Hepatocyte (in vitro differentiated cells): Measurements from ENCODE around the gene HOXD11. TPM values are rescaled to one million over a fixed set of nuclear protein-coding genes. Genes with fewer than 3 reads are reported as not detected.

Source experiments
- DNase-seq: peaks from one replicate; pipeline ENCODE4 v3.0.0-alpha.2; 2016; ENCODE audit warnings: low spot score
- H2AFZ ChIP-seq: fragments of 200-600 bp; sonication (generic); 2 replicates; pipeline ENCODE4 v1.6.0; 2016; ENCODE audit warnings: antibody characterized with exemption, mild to moderate bottlenecking
- H3K27ac ChIP-seq: fragments of 200-600 bp; sonication (generic); 2 replicates; pipeline ENCODE4 v1.5.1; 2016; ENCODE audit warnings: mild to moderate bottlenecking
- H3K27me3 ChIP-seq: fragments of 200-600 bp; sonication (generic); 2 replicates; pipeline ENCODE4 v1.6.1; 2016
- H3K36me3 ChIP-seq: fragments of 200-600 bp; sonication (generic); replicated peaks from 2 replicates; pipeline ENCODE4 v1.5.1; 2016; ENCODE audit warnings: low read depth; ENCODE audit not compliant: insufficient read depth
- H3K4me1 ChIP-seq: fragments of 200-600 bp; sonication (generic); 2 replicates; pipeline ENCODE4 v1.5.1; 2016; ENCODE audit warnings: mild to moderate bottlenecking, moderate library complexity; ENCODE audit not compliant: insufficient read depth
- H3K4me2 ChIP-seq: fragments of 200-600 bp; sonication (generic); 2 replicates; pipeline ENCODE4 v1.6.0; 2016
- H3K4me3 ChIP-seq: fragments of 200-600 bp; sonication (generic); 2 replicates; pipeline ENCODE4 v1.5.1; 2016; ENCODE audit warnings: mild to moderate bottlenecking
- H3K79me2 ChIP-seq: fragments of 200-600 bp; sonication (generic); 2 replicates; pipeline ENCODE4 v1.6.0; 2017; ENCODE audit warnings: mild to moderate bottlenecking
- H3K9me2 ChIP-seq: fragments of 200-600 bp; sonication (generic); replicated peaks from 2 replicates; pipeline ENCODE4 v1.6.0; 2017; ENCODE audit warnings: mild to moderate bottlenecking; ENCODE audit not compliant: insufficient read depth
- H3K9me3 ChIP-seq: fragments of 200-600 bp; sonication (generic); 2 replicates; pipeline ENCODE4 v1.5.1; 2016; ENCODE audit warnings: low read depth, mild to moderate bottlenecking
- H4K20me1 ChIP-seq: fragments of 200-600 bp; sonication (generic); 2 replicates; pipeline ENCODE4 v1.6.0; 2016; ENCODE audit warnings: mild to moderate bottlenecking; ENCODE audit not compliant: insufficient read depth, poor library complexity, severe bottlenecking
- CTCF ChIP-seq: fragments of 200-600 bp; sonication (generic); IDR thresholded peaks from 2 replicates; pipeline ENCODE4 v1.5.1; 2016; ENCODE audit warnings: antibody characterized with exemption, mild to moderate bottlenecking; ENCODE audit not compliant: poor library complexity
- EZH2 ChIP-seq: fragments of 200-600 bp; sonication (generic); IDR thresholded peaks from 2 replicates; pipeline ENCODE4 v1.6.1; 2016; ENCODE audit warnings: antibody characterized with exemption, mild to moderate bottlenecking, borderline replicate concordance
- EZH2phosphoT487 ChIP-seq: fragments of 200-600 bp; sonication (generic); IDR thresholded peaks from one replicate; pipeline ENCODE4 v1.6.1; 2018; ENCODE audit warnings: antibody characterized with exemption, mild to moderate bottlenecking, low read depth, moderate library complexity; ENCODE audit not compliant: unreplicated experiment, severe bottlenecking
- WGBS: methylation state at CpG from one replicate; pipeline ENCODE4 v1.1.6; 2016; ENCODE audit warnings: low lambda C conversion rate; ENCODE audit errors: missing lambda C conversion rate; 5-methylcytosine and 5-hydroxymethylcytosine counted together
- polyA plus RNA-seq: library from polyadenylated mRNA; unstranded; fragments of >200 nt; fragmentation: Nextera tagmentation; extraction: Ambion mirVana; gene quantifications from 2 replicates; pipeline ENCODE4 v1.2.1, GENCODE V29; 2016
- total RNA-seq: library from RNA; depleted of rRNA; stranded (reverse); fragments of >200 nt; gene quantifications from 2 replicates; pipeline ENCODE4 v1.2.3, GENCODE V29; 2014

HOXD11 gene
- total and polyA plus RNA-seq, 2 experiments from 2014 or later: 6.3 to 9.9 TPM

- no peaks in the 10 kb centered on the region for H3K36me3 ChIP-seq
- TF ChIP-seq EZH2: no peak
- no peak for TF ChIP-seq CTCF
- H2AFZ ChIP-seq: no peak overlapping the region
- no peaks in the 10 kb centered on the region for H4K20me1 ChIP-seq
- whole genome bisulfite sequencing: 21% methylated on average over 7 of the region's 7 CpGs
- H3K79me2 ChIP-seq: peaks cover 59% of the 10 kb centered on the region
- H3K9me2 ChIP-seq: no peaks in the 10 kb centered on the region
- H3K9me3 ChIP-seq: no peaks in the 10 kb centered on the region
- peak overlapping the region; percentile 93 for H3K27ac ChIP-seq
- H3K4me2 ChIP-seq: peak overlapping the region; percentile 91
- H3K4me3 ChIP-seq: peak overlapping the region; percentile 17
- no peak for DNase-seq
- H3K4me1 ChIP-seq: no peaks in the 10 kb centered on the region
- peaks cover 96% of the 10 kb centered on the region for H3K27me3 ChIP-seq
Observed at GRCh38 chr2:176103194-176103593, 3.9 kb upstream of the HOXD11 start.

GRCh38 chr2:176103742-176104315, 3.3 kb upstream of the HOXD11 start:
- WGBS: 3% methylated on average over 17 of the region's 17 CpGs
- no peak for TF ChIP-seq CTCF
- TF ChIP-seq EZH2phosphoT487: peak; percentile 28
- TF ChIP-seq EZH2: no peak
- Histone ChIP-seq H3K9me2 (no peaks in the 10 kb centered on the region), H3K27me3 (peaks cover 94% of the 10 kb centered on the region), H2AFZ (no peak overlapping the region), H4K20me1 (peaks cover under 1% of the 10 kb centered on the region), H3K4me3 (peak overlapping the region; percentile 26), H3K79me2 (peaks cover 57% of the 10 kb centered on the region), H3K27ac (peak overlapping the region; percentile 93), H3K4me1 (no peaks in the 10 kb centered on the region), H3K4me2 (peak overlapping the region; percentile 91), H3K36me3 (no peaks in the 10 kb centered on the region), H3K9me3 (no peaks in the 10 kb centered on the region)
- DNase-seq: no peak

- 4% methylated on average over 53 of the region's 56 CpGs for WGBS
- Histone ChIP-seq H3K27me3 (peaks cover 94% of the 10 kb centered on the region), H3K9me3 (no peaks in the 10 kb centered on the region), H2AFZ (no peak overlapping the region), H3K79me2 (peaks cover 58% of the 10 kb centered on the region), H3K4me3 (peak overlapping the region; percentile 26), H3K27ac (peak overlapping the region; percentile 93), H3K4me2 (peak overlapping the region; percentile 91), H3K4me1 (no peaks in the 10 kb centered on the region), H3K9me2 (no peaks in the 10 kb centered on the region), H3K36me3 (no peaks in the 10 kb centered on the region), H4K20me1 (peaks cover 8% of the 10 kb centered on the region)
- DNase-seq: no peak
- TF ChIP-seq EZH2phosphoT487: peak; percentile 74
- TF ChIP-seq CTCF: no peak
- peak; percentile 75 for TF ChIP-seq EZH2
Observed at GRCh38 chr2:176104316-176105077, 2.6 kb upstream of the HOXD11 start.
